ENCODE data around the gene MPIG6B.

The MPIG6B gene

GRCh38 chr6:31722173-31722572 lies 1.0 kb upstream of the MPIG6B start:
- DNase-seq, result no peak

GRCh38 chr6:31723980-31724691 lies 963 bp downstream of the MPIG6B start:
- DNase-seq, result no peak

DNA sequence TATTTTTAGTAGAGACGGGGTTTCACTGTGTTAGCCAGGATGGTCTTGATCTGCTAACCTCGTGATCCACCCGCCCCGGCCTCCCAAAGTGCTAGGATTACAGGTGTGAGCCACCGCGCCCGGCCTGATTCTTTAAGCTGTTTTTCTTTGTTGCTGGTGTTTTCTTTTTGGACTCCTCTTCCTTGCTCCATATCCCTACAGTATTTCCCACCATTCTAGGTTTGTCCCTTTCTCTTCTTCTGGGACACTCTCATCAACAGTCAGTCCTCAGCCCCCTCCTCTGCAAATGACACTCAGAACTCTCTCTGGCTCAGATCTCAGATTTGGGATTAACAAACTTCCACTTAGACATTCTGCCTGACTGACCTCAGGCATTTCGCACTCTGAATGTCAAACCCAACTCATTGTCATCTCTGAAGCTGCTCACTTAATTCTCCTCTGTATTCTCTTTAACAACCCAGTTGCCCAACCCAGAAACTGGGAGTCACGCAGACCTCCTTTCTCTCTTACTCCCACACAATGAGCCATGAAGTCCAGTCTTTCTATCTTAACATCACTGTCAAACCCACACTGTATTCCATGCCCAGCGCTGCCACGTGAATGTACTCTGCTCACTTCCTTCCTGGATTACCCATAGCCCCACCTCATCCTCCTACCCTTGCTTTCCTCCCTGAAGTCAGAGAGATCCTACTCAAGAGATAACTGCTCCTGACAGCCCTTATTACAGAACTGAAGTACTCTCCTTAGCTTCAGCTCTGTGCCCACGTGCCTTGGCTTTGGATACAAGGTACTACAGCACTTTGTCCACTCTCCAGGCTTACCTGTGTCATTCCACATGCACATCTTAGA lies 2.6 kb downstream of the MPIG6B start:
- DNase-seq, result no peak

- no peak for DNase-seq
Observed at GRCh38 chr6:31727034-31727716, 4.0 kb downstream of the MPIG6B start.

- DNase-seq, result no peak
Observed at GRCh38 chr6:31727717-31728671, 4.8 kb downstream of the MPIG6B start.

DNA sequence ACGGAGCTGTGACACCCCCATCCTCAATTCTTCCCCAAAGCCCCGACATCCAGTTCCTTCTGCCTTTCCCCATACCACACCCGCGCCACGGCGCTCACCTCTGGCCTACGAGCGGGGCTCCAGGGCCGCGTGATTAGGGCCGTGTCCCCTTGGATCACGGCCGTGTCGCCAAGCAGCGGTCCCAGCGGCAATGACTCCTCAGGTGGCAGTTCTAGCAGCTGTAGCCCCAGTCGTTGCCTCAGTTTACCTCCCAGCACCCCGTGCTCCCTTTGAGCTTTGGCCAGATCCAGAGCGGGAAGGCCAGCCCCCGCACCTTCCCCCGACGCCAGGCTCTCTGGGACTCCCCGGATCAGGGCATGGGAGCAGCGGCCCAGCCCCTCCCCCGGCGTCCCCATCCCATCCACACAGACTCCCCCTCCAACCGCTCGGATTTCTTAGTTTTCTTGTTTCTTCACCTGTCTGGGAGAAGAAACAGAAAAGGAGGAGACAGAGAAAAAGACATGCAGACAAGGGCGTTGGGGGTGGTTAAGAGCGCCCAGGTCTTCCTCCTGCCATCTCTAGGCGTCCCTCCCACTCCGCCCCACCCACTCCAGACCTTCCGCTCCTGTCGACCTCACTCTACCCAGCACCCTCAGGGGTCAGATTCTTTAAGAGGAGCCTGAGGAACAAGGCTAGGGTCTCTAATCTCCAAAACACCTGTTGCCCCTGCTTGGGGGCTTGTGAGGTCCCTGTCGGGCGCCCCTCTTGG lies 5.8 kb downstream of the MPIG6B start, which contains the start of gene DDAH2:
DDAH2 (minus strand) TSS at position 533 of the 748 bp plus-strand sequence; CDS start at position 395, 138 bp downstream.
- no peak for DNase-seq

- no peak for DNase-seq
Observed at GRCh38 chr6:31729515-31729978, 6.4 kb downstream of the MPIG6B start.

DNA sequence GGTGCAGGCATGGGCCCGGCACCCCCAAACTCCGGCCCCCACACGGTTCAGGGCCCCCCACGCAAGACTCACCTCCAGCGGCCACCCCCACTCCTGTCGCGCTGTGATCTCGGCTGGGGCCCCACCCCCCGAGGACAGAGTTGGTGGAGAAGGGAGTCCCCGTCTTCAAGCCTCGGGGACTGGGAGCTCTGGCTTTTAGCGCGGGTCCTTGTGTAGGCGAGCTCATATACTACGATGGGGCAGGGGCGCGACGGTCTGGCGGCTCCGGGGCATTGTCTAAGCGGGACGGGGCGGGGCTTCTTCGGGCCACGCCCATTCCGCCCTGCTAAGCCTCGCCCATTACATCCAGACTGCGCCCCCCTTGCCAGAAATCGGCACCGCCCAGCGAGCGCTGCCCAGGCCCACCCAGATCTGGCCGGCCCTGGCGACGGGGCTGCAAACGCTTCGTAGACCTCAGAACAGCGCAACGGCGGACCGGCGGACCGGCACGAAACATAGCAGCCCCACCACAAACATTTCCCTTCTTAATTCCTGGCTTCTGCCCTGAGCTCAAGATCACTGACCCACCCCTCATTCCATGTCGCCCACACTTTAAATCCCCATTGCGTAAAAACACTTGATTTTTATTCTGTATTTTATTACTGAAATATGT lies 6.9 kb downstream of the MPIG6B start:
- DNase-seq, result no peak

DNA sequence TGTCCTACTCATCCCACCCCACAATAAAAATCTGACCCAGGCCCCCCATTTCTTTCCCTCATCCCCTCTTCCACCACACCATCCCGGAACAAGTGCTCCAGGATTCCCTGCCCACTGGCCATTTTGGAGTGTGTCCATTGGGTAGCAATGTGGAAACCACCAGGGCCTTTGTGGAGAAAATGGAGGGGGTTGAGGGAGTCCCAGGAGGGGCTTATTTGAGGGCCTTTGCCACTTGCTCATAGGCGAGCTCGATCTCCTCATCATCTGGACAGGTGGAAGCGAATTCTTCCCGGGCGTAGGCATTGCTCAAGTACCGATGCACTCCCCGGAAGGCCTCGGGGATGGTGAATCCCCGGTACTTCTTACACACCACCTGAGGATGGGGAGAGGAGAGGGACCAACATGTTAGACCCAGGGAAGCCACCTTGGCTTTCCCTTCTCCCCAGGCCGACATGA lies 7.5 kb downstream of the MPIG6B start:
- DNase-seq, result no peak

DNA sequence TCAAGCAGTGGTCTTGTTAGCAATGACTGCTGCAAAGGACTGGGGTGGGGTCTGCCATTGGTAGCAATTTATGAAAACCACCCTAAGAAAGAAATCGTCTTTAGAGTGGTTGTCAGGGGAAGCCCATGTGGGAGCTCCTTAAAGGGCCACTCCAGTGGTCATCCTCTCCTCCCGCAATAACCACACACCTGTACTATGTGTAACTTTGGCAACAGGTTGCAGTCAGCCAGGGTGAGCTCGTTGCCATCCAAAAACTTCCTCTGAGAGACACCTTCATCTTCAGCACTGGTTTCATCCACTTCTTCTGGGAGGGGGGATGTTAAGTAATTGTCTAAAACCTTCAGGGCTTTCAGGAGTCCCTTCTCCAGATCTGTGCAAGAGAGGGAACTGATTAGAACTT lies 8.9 kb downstream of the MPIG6B start:
- no peak for DNase-seq

- no peak for DNase-seq
Observed at GRCh38 chr6:31733734-31734133, 10.6 kb downstream of the MPIG6B start.

DNA sequence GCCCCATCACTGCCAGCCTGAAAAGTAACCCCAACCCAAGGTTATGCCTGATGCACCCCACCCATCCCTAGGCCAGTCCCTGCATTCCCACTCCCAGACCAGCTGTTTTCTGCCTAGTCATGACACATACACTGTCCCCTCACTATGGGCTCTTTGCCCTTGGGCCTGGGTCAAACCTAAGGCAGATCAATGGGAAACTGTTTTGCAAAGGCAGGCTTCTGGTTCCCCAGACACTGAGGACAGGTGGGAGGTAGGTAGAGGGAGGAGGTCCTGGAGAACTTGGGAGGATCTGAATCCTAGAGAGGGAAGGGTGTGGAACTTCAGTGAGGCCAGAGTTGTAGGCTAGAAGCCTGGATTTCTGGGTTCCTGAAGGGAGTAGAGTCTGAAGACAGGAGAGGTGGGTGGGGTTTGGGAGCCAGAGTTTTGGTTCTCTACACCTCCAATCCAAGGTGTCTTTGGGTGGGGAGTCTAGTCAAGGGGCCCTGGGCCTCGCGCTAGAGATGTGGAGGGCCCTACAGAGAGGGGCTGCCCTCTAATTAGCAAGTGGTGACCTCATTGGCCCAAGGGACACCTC lies 11.2 kb downstream of the MPIG6B start:
- no peak for DNase-seq

DNA sequence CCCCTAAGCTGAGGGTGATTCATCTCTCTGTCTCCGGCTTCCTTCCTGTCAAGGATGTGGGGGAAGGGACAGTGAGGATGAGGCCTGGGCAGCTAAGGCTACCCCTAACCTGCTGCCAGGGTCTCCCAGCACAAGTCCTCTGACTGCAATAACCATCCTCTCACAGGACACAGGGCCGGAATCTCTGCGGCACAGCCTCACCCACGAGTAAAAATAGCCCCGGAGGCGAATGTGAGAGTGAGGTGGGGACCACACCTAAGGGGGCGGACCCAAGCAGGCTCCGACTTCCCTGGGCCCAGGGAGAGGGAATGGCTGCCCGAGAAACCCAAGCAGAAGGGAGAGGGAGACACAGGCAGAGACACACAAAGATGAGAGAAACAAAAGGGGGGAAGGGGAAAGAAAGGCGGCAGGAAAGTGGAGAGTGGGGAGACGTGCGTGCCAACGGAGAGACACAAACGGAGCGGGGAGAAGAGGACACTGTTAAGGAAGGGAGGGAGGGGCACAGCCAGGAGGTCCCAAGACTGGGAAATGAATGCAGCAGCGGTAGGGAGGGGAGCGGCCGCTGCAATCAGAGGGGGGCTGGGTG lies 11.7 kb downstream of the MPIG6B start:
- no peak for DNase-seq

- no peak for DNase-seq
Observed at GRCh38 chr6:31736021-31736767, 13.0 kb downstream of the MPIG6B start, which contains the start of gene CLIC1. CLIC1 (minus strand) TSS chr6:31736530; CDS start chr6:31736300, 230 bp downstream.

DNA sequence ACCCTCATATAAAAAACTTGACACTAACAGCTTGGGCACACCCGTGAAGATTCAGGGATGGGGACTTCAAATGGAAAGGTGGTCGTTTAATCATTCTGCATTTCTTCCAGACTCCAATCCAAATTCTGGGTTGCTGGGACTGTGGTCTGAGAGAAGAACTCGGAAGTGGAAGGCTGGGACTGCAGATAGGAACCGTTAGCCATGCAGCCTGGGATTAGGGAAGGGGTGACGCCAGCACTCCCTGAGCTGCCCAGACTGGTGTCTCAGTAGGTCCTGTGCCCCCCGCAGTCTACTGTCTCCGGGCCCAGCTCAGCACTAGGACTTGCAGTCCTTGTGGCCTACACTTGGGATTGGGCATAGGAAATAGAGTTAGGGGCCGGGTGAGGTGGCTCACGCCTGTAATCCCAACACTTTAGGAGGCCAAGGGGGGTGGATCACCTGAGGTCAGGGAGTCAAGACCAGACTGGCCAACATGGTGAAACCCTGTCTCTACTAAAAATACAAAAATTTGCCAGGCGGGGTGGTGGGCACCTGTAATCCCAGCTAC lies 13.7 kb downstream of the MPIG6B start:
- no peak for DNase-seq

DNA sequence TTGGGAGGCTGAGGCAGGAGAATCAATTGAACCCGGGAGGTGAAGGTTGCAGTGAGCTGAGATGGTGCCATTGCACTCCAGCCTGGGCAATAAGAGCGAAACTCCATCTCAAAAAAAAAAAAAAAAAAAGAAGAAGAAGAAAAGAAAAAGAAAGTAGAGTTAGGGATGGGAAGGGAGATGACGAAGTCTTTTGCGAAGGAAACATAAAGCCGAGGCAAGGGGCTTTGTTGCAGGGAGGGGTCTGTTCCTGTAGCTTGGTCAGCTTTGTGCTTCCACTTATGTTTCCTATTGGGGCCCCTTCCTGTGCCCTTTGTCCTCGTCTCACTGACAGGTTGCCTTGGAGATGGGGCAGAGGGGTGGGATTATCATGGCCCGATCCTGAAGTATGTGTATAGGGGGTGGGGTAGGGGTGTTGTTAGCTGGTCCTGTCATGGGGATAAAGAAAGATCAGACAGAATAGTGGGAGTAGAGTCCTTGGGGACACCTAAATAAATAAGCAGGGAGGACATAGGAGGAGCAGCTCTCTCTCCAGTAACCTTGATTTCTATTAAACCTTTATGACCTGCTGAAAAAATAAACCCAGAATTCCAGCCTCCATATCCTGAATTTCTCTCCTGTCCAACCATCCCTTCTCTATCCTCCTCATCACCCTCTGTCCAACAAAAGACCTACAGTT lies 14.3 kb downstream of the MPIG6B start:
- no peak for DNase-seq

GRCh38 chr6:31737991-31738979 lies 15.1 kb downstream of the MPIG6B start:
- no peak for DNase-seq

Data from NCI-H2107 (cell line).